Activated B cell treated with CpG ODN at 0.5 μM for 24 hours (primary cell): Measurements from ENCODE around the gene FAM50A. TPM values are rescaled to one million over a fixed set of nuclear protein-coding genes. Genes with fewer than 3 reads are reported as not detected.

Source experiments
- ATAC-seq: fragments of 200-7000 bp; cut with Tn5 transposase; one replicate; pipeline ENCODE4 v1.10.0; 2021; ENCODE audit warnings: low read depth, mild to moderate bottlenecking, moderate library complexity
- CTCF ChIA-PET: fragments of 350-600 bp; sonication (Branson Sonifier 250); formaldehyde crosslinking; loops from one replicate; lab custom pipeline; 2021; ENCODE audit warnings: antibody characterized with exemption; lab: Charles Lee
- POLR2A ChIA-PET: fragments of 350-600 bp; sonication (Branson Sonifier 250); formaldehyde crosslinking; loops from one replicate; lab custom pipeline; 2021; ENCODE audit warnings: antibody characterized with exemption; lab: Charles Lee
- DNase-seq: peaks from one replicate; pipeline ENCODE4 v3.0.0; 2022
- H3K27ac Mint-ChIP-seq: one replicate; pipeline ENCODE4 v1.8.0; 2020; ENCODE audit warnings: mixed read lengths
- H3K27me3 Mint-ChIP-seq: one replicate; pipeline ENCODE4 v1.8.0; 2021; ENCODE audit warnings: mixed read lengths
- H3K36me3 Mint-ChIP-seq: one replicate; pipeline ENCODE4 v1.8.0; 2021; ENCODE audit warnings: low read depth, mixed read lengths
- H3K4me1 Mint-ChIP-seq: one replicate; pipeline ENCODE4 v1.8.0; 2021; ENCODE audit warnings: mixed read lengths
- H3K4me3 Mint-ChIP-seq: one replicate; pipeline ENCODE4 v1.8.0; 2020; ENCODE audit warnings: mild to moderate bottlenecking, mixed read lengths
- H3K9me3 Mint-ChIP-seq: one replicate; pipeline ENCODE4 v1.8.0; 2020; ENCODE audit warnings: mixed read lengths
- intact Hi-C: fragments of 100-400 bp; cut with micrococcal nuclease; formaldehyde crosslinking; loops from one replicate; pipeline ENCODE4 v1.15.1; 2024
- total RNA-seq: library from RNA; stranded (reverse); gene quantifications from 2 replicates; pipeline ENCODE4 v1.2.3, GENCODE V29; 2022
- TF ChIP-seq, protein P1 (sequence below): fragments of 200-600 bp; IDR thresholded peaks from one replicate; pipeline ENCODE4 v1.8.0; 2022; ENCODE audit warnings: antibody characterized with exemption, mild to moderate bottlenecking

The FAM50A gene
- total RNA-seq, 1 donor from 2014 or later, result 52.5 TPM

- Mint-ChIP-seq H3K27ac (no peak overlapping the region), H3K27me3 (no peaks in the 10 kb centered on the region), H3K4me3 (no peak overlapping the region), H3K9me3 (no peaks in the 10 kb centered on the region), H3K36me3 (peaks cover 6% of the 10 kb centered on the region), H3K4me1 (peaks cover 25% of the 10 kb centered on the region)
- TF ChIP-seq, protein P1, sequence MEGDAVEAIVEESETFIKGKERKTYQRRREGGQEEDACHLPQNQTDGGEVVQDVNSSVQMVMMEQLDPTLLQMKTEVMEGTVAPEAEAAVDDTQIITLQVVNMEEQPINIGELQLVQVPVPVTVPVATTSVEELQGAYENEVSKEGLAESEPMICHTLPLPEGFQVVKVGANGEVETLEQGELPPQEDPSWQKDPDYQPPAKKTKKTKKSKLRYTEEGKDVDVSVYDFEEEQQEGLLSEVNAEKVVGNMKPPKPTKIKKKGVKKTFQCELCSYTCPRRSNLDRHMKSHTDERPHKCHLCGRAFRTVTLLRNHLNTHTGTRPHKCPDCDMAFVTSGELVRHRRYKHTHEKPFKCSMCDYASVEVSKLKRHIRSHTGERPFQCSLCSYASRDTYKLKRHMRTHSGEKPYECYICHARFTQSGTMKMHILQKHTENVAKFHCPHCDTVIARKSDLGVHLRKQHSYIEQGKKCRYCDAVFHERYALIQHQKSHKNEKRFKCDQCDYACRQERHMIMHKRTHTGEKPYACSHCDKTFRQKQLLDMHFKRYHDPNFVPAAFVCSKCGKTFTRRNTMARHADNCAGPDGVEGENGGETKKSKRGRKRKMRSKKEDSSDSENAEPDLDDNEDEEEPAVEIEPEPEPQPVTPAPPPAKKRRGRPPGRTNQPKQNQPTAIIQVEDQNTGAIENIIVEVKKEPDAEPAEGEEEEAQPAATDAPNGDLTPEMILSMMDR, result no peak
- intact Hi-C loops, result no loop called here
- ATAC-seq, result no peak
- no peak for DNase-seq
- ChIA-PET CTCF (no interaction called here), POLR2A (interaction anchor here (1.0 to 1.2 kb wide), 3 partner anchors 9 to 84 kb away, joined by 3 to 5 read pairs (median 5); partner anchors contain the start of gene SLC10A3)
Observed at GRCh38 chrX:154481911-154482601, 38.1 kb downstream of the FAM50A start.

GRCh38 chrX:154482786-154483185, 38.8 kb downstream of the FAM50A start:
- DNase-seq, result no peak
- CTCF ChIA-PET, result no interaction called here
- Mint-ChIP-seq H3K4me3 (no peak overlapping the region), H3K27ac (no peak overlapping the region), H3K36me3 (peaks cover 6% of the 10 kb centered on the region), H3K4me1 (peaks cover 24% of the 10 kb centered on the region), H3K9me3 (no peaks in the 10 kb centered on the region), H3K27me3 (no peaks in the 10 kb centered on the region)
- TF ChIP-seq, protein P1, result no peak
- POLR2A ChIA-PET, result interaction anchor here (1.2 kb wide), 1 partner anchor 53 kb away, joined by 3 read pairs; no protein-coding TSS in a partner anchor
- intact Hi-C loops, result no loop called here
- ATAC-seq, result no peak

DNA sequence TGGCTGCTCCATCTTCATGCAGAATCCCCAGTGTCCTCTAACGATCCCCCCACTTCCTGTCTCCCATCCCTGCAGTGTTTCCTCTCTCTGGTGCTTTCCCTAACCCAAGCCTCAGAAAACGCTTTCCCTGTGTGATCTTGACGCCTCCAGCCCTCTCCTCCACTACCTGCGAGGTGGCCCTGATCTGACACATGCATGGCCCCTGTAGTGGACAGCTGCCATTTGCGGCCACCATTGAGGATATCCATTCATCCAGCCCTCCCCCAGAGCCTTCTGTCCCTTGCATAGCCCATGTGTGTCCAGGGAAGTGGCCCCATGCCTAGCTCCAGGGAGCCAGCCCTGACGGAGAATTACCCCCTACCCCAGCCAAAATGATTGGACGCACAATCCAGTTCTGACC, 39.4 kb downstream of the FAM50A start:
- no peak overlapping the region for H3K4me3 Mint-ChIP-seq
- peaks cover 20% of the 10 kb centered on the region for H3K4me1 Mint-ChIP-seq
- H3K27me3 Mint-ChIP-seq, result no peaks in the 10 kb centered on the region
- ATAC-seq (no peak), DNase-seq (no peak)
- ChIA-PET POLR2A (no interaction called here), CTCF (no interaction called here)
- H3K36me3 Mint-ChIP-seq, result peaks cover 10% of the 10 kb centered on the region
- H3K9me3 Mint-ChIP-seq, result no peaks in the 10 kb centered on the region
- H3K27ac Mint-ChIP-seq, result no peak overlapping the region
- TF ChIP-seq, protein P1, result no peak
- intact Hi-C loops, result no loop called here

GRCh38 chrX:154484255-154485149, 40.6 kb downstream of the FAM50A start:
- ChIA-PET POLR2A (interaction anchor here (1.3 to 3.4 kb wide), 2 partner anchors 27 to 87 kb away, joined by 3 to 26 read pairs; partner anchors contain the start of gene RPL10), CTCF (no interaction called here)
- peaks cover 20% of the 10 kb centered on the region for H3K4me1 Mint-ChIP-seq
- no peak overlapping the region for H3K4me3 Mint-ChIP-seq
- H3K9me3 Mint-ChIP-seq, result no peaks in the 10 kb centered on the region
- intact Hi-C loops, result no loop called here
- H3K36me3 Mint-ChIP-seq, result peaks cover 10% of the 10 kb centered on the region
- no peaks in the 10 kb centered on the region for H3K27me3 Mint-ChIP-seq
- H3K27ac Mint-ChIP-seq, result no peak overlapping the region
- DNase-seq, result no peak
- ATAC-seq, result no peak
- TF ChIP-seq, protein P1, result no peak
